Left lung (tissue), 10 donors: ENCODE data around the gene WDR18. TPM values are rescaled to one million over a fixed set of nuclear protein-coding genes. Genes with fewer than 3 reads are reported as not detected.

Source experiments
- ATAC-seq: fragments of 200-7000 bp; cut with Tn5 transposase; one replicate; pipeline ENCODE4 v1.9.1; 2020; ENCODE audit warnings: moderate library complexity
- DNase-seq, 4 donors: peaks; one replicate each; pipeline ENCODE4 v3.0.0-alpha.2; 2013 to 2020
- H3K27ac ChIP-seq, 2 donors: fragments of 200-600 bp; sonication (generic) in 1 of 2; one replicate each; pipeline versions ENCODE4 v1.5.0 to v1.8.0; 2020 to 2021
- H3K27me3 ChIP-seq, 2 donors: fragments of 200-600 bp; sonication (generic) in 1 of 2; one replicate each; pipeline versions ENCODE4 v1.5.0 to v1.8.0; 2020 to 2021
- H3K36me3 ChIP-seq, 2 donors: fragments of 200-600 bp; sonication (generic) in 1 of 2; one replicate each; pipeline versions ENCODE4 v1.5.0 to v1.8.0; 2020 to 2021
- H3K4me1 ChIP-seq, 2 donors: fragments of 200-600 bp; one replicate each; pipeline ENCODE4 v1.8.0; 2021
- H3K4me3 ChIP-seq, 2 donors: fragments of 200-600 bp; sonication (generic) in 1 of 2; one replicate each; pipeline versions ENCODE4 v1.5.0 to v1.8.0; 2020 to 2021; ENCODE audit warnings: mild to moderate bottlenecking in 1 of 2
- H3K9me3 ChIP-seq, 2 donors: fragments of 200-600 bp; sonication (generic) in 1 of 2; one replicate each; pipeline versions ENCODE4 v1.5.0 to v1.8.0; 2020 to 2021
- intact Hi-C, 2 donors: fragments of 100-400 bp; cut with DNase I; formaldehyde crosslinking; loops; one replicate each; pipeline versions ENCODE4 v1.11.2 to v1.14.2; 2022
- polyA plus RNA-seq, 6 donors: library from polyadenylated mRNA; unstranded; fragments of 120-200 nt; gene quantifications; one replicate each; pipeline ENCODE4 v1.2.1, GENCODE V29; 2013; ENCODE audit not compliant: insufficient read length in 6 of 6
- total RNA-seq, 2 donors: library from RNA; stranded (reverse); fragmentation: NEBNext Ultra II Directional; extraction: Animal tissue kit (Norgen Biotek cat#: 25700); gene quantifications; one replicate each; pipeline ENCODE4 v1.2.1, GENCODE V29; 2021
- TF ChIP-seq, protein P1 (sequence below), 2 donors: fragments of 200-600 bp; sonication (generic) in 1 of 2; IDR thresholded peaks; one replicate each; pipeline versions ENCODE4 v1.5.0 to v1.8.0; 2021; ENCODE audit warnings: antibody characterized with exemption in 2 of 2
- donor health status: DM: no; HTN: yes; CAD: no.
- donor health status: DM: no; HTN: no; CAD: no.

Gene WDR18
- total and polyA plus RNA-seq, 8 donors = 26.6 to 40.7 (median 35.4) TPM

DNA sequence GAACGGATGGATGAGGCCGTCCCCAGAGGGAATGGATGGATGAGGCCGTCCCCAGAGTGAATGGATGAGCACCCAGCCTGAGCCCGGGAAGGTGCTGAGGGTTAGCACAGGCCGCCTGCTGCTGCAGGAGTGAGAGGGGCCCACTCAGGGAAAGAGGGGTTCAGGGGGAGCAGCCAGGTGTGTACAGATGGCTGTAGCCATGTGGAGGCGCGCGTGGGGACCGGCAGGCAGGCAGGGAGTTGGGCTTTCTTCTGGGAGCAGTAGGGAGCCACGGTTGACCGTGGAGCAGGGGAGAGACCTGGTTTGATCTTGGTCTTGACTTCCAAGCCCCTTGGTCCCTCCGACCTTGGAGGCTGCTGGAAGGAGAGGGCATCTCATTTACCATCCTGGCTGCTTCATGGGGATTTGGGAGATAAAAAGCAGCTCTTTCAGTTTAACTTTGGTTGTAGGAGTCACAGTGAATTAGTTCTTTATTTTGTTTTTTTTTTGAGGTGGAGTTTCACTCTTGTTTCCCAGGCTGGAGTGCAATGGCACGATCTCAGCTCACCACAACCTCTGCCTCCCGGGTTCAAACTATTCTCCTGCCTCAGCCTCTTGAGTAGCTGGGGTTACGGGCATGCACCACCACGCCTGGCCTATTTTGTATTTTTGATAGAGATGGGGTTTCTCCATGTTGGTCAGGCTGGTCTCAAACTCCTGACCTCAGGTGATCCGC, 33.6 kb upstream of the WDR18 start:
- intact Hi-C loops = no loop called here
- no peak for ATAC-seq
- DNase-seq = peak in 1 of 4 donors; percentile 59
- Histone ChIP-seq H3K4me1 (peaks cover 11 to 43% of the 10 kb centered on the region in 2 donors), H3K27me3 (no peaks in the 10 kb centered on the region), H3K36me3 (peaks cover 0 to 4% of the 10 kb centered on the region in 2 donors), H3K9me3 (no peaks in the 10 kb centered on the region), H3K27ac (no peak overlapping the region), H3K4me3 (no peak overlapping the region)
- TF ChIP-seq, protein P1, sequence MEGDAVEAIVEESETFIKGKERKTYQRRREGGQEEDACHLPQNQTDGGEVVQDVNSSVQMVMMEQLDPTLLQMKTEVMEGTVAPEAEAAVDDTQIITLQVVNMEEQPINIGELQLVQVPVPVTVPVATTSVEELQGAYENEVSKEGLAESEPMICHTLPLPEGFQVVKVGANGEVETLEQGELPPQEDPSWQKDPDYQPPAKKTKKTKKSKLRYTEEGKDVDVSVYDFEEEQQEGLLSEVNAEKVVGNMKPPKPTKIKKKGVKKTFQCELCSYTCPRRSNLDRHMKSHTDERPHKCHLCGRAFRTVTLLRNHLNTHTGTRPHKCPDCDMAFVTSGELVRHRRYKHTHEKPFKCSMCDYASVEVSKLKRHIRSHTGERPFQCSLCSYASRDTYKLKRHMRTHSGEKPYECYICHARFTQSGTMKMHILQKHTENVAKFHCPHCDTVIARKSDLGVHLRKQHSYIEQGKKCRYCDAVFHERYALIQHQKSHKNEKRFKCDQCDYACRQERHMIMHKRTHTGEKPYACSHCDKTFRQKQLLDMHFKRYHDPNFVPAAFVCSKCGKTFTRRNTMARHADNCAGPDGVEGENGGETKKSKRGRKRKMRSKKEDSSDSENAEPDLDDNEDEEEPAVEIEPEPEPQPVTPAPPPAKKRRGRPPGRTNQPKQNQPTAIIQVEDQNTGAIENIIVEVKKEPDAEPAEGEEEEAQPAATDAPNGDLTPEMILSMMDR (IDR thresholded peaks at IDR 0.05) = no peak

DNA sequence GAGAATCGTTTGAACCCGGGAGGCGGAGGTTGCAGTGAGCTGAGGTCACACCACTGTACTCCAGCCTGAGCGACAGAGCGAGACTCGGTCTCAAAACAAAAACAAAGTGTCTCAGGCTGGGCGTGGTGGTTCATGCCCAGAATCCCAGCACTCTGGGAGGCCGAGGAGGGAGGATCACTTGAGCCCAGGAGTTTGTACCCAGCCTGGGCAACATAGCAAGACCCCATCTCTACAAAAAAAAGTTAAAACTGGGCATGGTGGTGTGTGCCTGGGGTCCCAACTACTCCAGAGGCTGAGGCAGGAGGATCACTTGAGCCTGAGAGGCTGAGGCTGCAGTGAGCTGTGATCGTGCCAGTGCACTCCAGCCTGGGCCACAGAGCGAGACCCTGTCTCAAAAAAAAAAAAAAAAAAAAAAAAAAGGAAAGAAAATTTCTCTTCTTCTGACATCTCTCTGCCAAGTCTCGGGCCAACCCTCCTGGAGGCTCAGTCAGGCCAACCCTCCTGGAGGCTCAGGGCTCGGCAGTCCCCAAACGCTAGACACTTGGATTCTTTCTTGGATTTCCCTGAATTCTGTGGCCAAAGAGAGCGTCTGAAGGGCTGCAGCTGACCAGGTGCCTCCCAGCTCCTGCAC, 32.0 kb upstream of the WDR18 start:
- ATAC-seq = no peak
- H3K27ac ChIP-seq = no peak overlapping the region

DNA sequence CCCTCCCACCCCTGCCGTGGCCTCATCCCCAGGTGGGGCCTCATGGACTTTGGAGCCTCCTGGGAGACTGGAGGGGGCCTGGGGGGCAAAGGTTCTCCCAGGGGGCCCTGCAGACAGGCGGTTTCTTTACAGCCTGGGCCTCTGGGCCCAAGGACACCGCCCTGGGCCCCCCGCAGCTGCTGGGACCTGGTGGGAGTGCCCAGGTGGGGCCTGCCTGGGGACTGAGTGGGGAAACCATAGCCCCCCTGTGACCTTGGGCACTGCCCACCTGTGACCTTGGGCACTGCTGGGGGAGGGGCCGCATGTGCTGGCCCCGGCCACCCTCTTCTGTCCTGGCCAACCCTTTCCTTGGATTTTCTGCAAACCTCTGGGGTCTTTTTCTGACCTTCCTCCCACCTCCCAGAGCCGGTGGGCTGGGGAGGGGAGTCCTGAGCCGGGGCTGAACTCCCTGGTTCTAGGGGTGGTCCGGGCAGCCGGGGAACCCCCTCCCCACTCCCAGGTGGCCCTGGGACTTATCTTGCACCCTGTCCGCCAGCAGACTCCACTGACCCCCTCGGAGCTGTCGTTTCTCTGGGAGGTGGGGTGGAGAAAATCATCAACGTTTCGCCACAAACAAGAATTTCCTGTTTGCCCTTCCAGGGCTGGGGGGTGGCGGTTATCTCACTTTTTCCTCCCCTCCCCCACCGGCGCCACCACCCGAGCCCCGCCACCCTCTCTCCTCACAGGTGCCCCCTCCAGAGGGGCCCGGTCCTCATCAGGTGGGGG, 31.3 kb upstream of the WDR18 start:
- peaks cover 0 to under 1% of the 10 kb centered on the region in 2 donors for H3K36me3 ChIP-seq
- TF ChIP-seq, protein P1 (IDR thresholded peaks at IDR 0.05) = no peak
- intact Hi-C loops = no loop called here
- peak overlapping the region in 1 of 2 donors; percentile 14 for H3K4me3 ChIP-seq
- H3K27me3 ChIP-seq = no peaks in the 10 kb centered on the region
- no peaks in the 10 kb centered on the region for H3K9me3 ChIP-seq
- DNase-seq (peak in 2 of 4 donors; percentile 59 to 73), ATAC-seq (peak; percentile 40)
- peaks cover 11 to 44% of the 10 kb centered on the region in 2 donors for H3K4me1 ChIP-seq
- no peak overlapping the region for H3K27ac ChIP-seq

More for the DNA sequence above, 32.0 kb upstream of the WDR18 start:
- TF ChIP-seq, protein P1 (IDR thresholded peaks at IDR 0.05) = no peak
- intact Hi-C loops = no loop called here
- DNase-seq = no peak
- peaks cover 0 to 4% of the 10 kb centered on the region in 2 donors for H3K36me3 ChIP-seq
- H3K4me1 ChIP-seq = peaks cover 11 to 49% of the 10 kb centered on the region in 2 donors
- H3K27me3 ChIP-seq = no peaks in the 10 kb centered on the region
- H3K9me3 ChIP-seq = no peaks in the 10 kb centered on the region
- H3K4me3 ChIP-seq = no peak overlapping the region

DNA sequence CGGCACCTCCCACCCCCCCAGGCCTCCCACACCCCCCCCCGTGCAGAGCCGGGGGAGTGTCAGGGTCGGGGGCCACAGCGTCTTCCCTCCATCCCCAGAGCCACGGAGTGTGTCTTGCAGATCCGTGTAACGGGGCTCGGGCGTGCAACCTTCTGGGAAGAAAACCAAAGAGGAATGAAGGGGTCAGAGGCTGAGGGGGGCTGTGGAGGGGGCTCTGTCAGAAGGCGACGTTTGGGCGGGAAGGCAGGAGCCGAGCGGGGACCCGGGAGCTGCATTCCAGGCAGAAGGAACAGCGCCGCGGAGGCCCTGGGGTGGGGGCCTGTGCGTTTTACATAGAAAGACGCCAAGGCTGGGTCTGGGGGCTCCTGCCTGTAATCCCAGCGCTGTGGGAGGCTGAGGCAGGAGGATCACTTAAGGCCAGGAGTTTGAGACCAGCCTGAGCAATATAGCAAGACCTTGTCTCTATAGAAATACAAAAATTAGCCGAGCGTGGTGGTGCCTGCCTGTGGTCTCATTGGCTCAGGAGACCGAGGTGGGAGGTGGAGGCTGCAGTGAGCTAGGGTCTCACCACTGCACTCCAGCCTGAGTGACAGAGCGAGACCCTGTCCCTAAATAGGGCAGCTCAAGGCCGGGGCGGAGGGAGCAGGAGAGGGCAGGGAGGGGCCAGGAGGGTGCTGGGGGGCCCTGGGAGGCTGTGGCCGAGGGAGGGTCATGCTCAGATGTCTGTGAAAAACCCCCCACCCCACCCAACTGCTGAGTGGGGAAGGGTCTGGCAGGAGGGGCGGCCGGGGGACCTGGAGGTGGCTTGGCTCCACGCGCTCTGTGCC, 30.5 kb upstream of the WDR18 start:
- ATAC-seq = no peak
- H3K4me1 ChIP-seq = peaks cover 11 to 37% of the 10 kb centered on the region in 2 donors
- H3K27me3 ChIP-seq = no peaks in the 10 kb centered on the region
- peaks cover 0 to 2% of the 10 kb centered on the region in 2 donors for H3K36me3 ChIP-seq
- TF ChIP-seq, protein P1 (IDR thresholded peaks at IDR 0.05) = no peak
- intact Hi-C loops = no loop called here
- no peaks in the 10 kb centered on the region for H3K9me3 ChIP-seq
- peak overlapping the region in 1 of 2 donors; percentile 14 for H3K4me3 ChIP-seq
- peak in 1 of 4 donors; percentile 68 for DNase-seq
- no peak overlapping the region for H3K27ac ChIP-seq
